SK-N-MC (cell line): Measurements from ENCODE around the gene PARVA.

Experiments used
- EZH2 ChIP-seq: fragments of 200-600 bp; sonication (generic); IDR thresholded peaks from one replicate; pipeline ENCODE4 v1.6.1; 2017; ENCODE audit warnings: antibody characterized with exemption
- FOXP2 ChIP-seq: optimal IDR thresholded peaks from 2 replicates; pipeline ENCODE3; 2011; ENCODE audit warnings: mild to moderate bottlenecking, moderate library complexity; ENCODE audit not compliant: insufficient read depth; ENCODE audit errors: extremely low read length, control extremely low read depth
- POLR2AphosphoS5 ChIP-seq: IDR thresholded peaks from 2 replicates; pipeline ENCODE4 v1.6.1; 2012; ENCODE audit warnings: mild to moderate bottlenecking, low read depth, low read length, borderline replicate concordance

GRCh38 chr11:12502046-12502445 lies 124.7 kb downstream of the PARVA start:
- TF ChIP-seq EZH2 (no peak), POLR2AphosphoS5 (no peak), FOXP2 (no peak)
